Ishikawa (cell line): ENCODE results near the gene TUBD1.

ENCODE experiments used
- CEBPB ChIP-seq: IDR thresholded peaks from 2 replicates; pipeline ENCODE4 v1.6.1; 2012
- CREB1 ChIP-seq: IDR thresholded peaks from 2 replicates; pipeline ENCODE4 v1.6.1; 2012; ENCODE audit warnings: low read depth
- EGR1 ChIP-seq: IDR thresholded peaks from 2 replicates; pipeline ENCODE4 v1.6.1; 2012
- EP300 ChIP-seq: IDR thresholded peaks from 2 replicates; pipeline ENCODE4 v1.6.1; 2012; ENCODE audit warnings: borderline replicate concordance
- FOXM1 ChIP-seq: IDR thresholded peaks from 2 replicates; pipeline ENCODE4 v1.6.1; 2012; ENCODE audit warnings: low read depth, borderline replicate concordance
- MAX ChIP-seq: IDR thresholded peaks from 2 replicates; pipeline ENCODE4 v1.6.1; 2012
- NFIC ChIP-seq: IDR thresholded peaks from 2 replicates; pipeline ENCODE4 v1.6.1; 2012
- RAD21 ChIP-seq: IDR thresholded peaks from 2 replicates; pipeline ENCODE4 v1.6.1; 2012; ENCODE audit warnings: low read depth
- REST ChIP-seq: IDR thresholded peaks from 2 replicates; pipeline ENCODE4 v1.6.1; 2012; ENCODE audit warnings: low read depth, mild to moderate bottlenecking
- TAF1 ChIP-seq: IDR thresholded peaks from 2 replicates; pipeline ENCODE4 v1.6.1; 2012; ENCODE audit warnings: low read depth, mild to moderate bottlenecking
- TCF12 ChIP-seq: IDR thresholded peaks from 2 replicates; pipeline ENCODE4 v1.6.1; 2012; ENCODE audit warnings: low read depth
- TEAD4 ChIP-seq: IDR thresholded peaks from 2 replicates; pipeline ENCODE4 v1.6.1; 2012
- USF1 ChIP-seq: IDR thresholded peaks from 2 replicates; pipeline ENCODE4 v1.6.1; 2012
- YY1 ChIP-seq: IDR thresholded peaks from 2 replicates; pipeline ENCODE4 v1.6.1; 2012; ENCODE audit warnings: low read depth
- ZBTB7A ChIP-seq: IDR thresholded peaks from 2 replicates; pipeline ENCODE4 v1.6.1; 2012; ENCODE audit warnings: low read depth

Gene TUBD1

GRCh38 chr17:59869941-59870218 lies 22.9 kb downstream of the TUBD1 start:
- TF ChIP-seq USF1: no peak
- no peak for TF ChIP-seq TEAD4
- no peak for TF ChIP-seq TAF1
- no peak for TF ChIP-seq REST
- TF ChIP-seq CREB1: no peak
- no peak for TF ChIP-seq RAD21
- TF ChIP-seq EGR1: no peak
- TF ChIP-seq NFIC: no peak
- TF ChIP-seq ZBTB7A: no peak
- TF ChIP-seq CEBPB: no peak
- no peak for TF ChIP-seq EP300
- no peak for TF ChIP-seq TCF12

GRCh38 chr17:59863616-59864015 lies 29.1 kb downstream of the TUBD1 start:
- TF ChIP-seq MAX (no peak), TEAD4 (no peak), EP300 (no peak), USF1 (no peak), RAD21 (no peak), ZBTB7A (no peak), CREB1 (no peak), YY1 (no peak), EGR1 (no peak), REST (no peak), FOXM1 (no peak), CEBPB (no peak), NFIC (no peak), TAF1 (no peak), TCF12 (no peak)

- TF ChIP-seq REST: no peak
- peak; percentile 58 for TF ChIP-seq RAD21
These were observed 33.2 kb downstream of the TUBD1 start for GRCh38 chr17:59859444-59860025.

- TF ChIP-seq ZBTB7A (no peak), NFIC (no peak), REST (no peak), USF1 (no peak), TEAD4 (no peak), RAD21 (no peak)
These were observed 33.8 kb downstream of the TUBD1 start for GRCh38 chr17:59858932-59859331.
